ENCODE measurements around the gene FRMD4A.

DNA sequence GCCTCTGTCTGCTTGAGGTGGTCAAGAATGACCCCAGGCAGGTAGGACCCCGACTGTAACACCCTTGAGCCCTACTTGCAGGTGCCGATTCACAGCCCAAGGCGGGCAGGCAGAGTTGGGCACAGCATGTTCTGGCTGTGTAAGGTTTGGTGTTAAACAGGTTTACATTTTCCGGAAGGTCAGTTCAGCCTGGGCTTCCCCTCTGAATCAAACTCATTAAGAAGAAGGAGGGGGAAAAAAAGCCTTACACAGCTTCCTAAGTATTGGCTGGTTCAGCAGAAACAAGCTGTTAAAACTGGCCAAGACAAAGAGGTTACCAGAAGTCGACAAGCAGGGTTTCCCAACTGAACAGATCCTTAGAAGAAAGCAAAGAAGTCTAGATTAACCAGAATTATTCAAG lies 611.3 kb downstream of the FRMD4A start:
- TF ChIP-seq, protein P1, sequence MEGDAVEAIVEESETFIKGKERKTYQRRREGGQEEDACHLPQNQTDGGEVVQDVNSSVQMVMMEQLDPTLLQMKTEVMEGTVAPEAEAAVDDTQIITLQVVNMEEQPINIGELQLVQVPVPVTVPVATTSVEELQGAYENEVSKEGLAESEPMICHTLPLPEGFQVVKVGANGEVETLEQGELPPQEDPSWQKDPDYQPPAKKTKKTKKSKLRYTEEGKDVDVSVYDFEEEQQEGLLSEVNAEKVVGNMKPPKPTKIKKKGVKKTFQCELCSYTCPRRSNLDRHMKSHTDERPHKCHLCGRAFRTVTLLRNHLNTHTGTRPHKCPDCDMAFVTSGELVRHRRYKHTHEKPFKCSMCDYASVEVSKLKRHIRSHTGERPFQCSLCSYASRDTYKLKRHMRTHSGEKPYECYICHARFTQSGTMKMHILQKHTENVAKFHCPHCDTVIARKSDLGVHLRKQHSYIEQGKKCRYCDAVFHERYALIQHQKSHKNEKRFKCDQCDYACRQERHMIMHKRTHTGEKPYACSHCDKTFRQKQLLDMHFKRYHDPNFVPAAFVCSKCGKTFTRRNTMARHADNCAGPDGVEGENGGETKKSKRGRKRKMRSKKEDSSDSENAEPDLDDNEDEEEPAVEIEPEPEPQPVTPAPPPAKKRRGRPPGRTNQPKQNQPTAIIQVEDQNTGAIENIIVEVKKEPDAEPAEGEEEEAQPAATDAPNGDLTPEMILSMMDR (IDR thresholded peaks at IDR 0.05): no peak
- no peak for TF ChIP-seq POLR2A (IDR thresholded peaks at IDR 0.05)
